NCI-H524 (cell line): Measurements from ENCODE around the gene CHST9.
"Not testable (repeated sequence)": the region's sequence is repeated elsewhere in the genome, so short reads cannot be mapped to it uniquely, and the experiment has no call there.

ENCODE experiments used
- DNase-seq, 2 experiments: peaks; one replicate each; lab custom pipeline; 2025; lab: John Stamatoyannopoulos, UW

Gene CHST9

GRCh38 chr18:27004056-27004829 is 180.9 kb downstream of the CHST9 start:
- peak; percentile 14 to 59 for DNase-seq

- DNase-seq, result no peak
Measured at GRCh38 chr18:26999797-27000196, 185.3 kb downstream of the CHST9 start.

- DNase-seq, result no peak
Measured at GRCh38 chr18:26993568-26993967, 191.5 kb downstream of the CHST9 start.

GRCh38 chr18:26992926-26993325 is 192.2 kb downstream of the CHST9 start:
- DNase-seq, result peak in 1 of 2 experiments; percentile 13

- DNase-seq, result no peak
Measured at GRCh38 chr18:26989842-26990241, 195.3 kb downstream of the CHST9 start.

- DNase-seq, result peak in 1 of 2 experiments; percentile 5
Measured at GRCh38 chr18:26981360-26982082, 203.6 kb downstream of the CHST9 start.

GRCh38 chr18:26978812-26979341 is 206.2 kb downstream of the CHST9 start:
- DNase-seq, result no peak

- DNase-seq, result no peak
Measured at GRCh38 chr18:26977781-26978180, 207.3 kb downstream of the CHST9 start.

- DNase-seq, result no peak
Measured at GRCh38 chr18:26976206-26976605, 208.9 kb downstream of the CHST9 start.

- DNase-seq, result not testable (repeated sequence)
Measured at GRCh38 chr18:26972549-26972948, 212.6 kb downstream of the CHST9 start.

- peak; percentile 1 to 70 for DNase-seq
Measured at GRCh38 chr18:26971409-26971808, 213.7 kb downstream of the CHST9 start.

GRCh38 chr18:26970637-26971036 is 214.5 kb downstream of the CHST9 start:
- no peak for DNase-seq

- no peak for DNase-seq
Measured at GRCh38 chr18:26965206-26965605, 219.9 kb downstream of the CHST9 start.

GRCh38 chr18:26963292-26963691 is 221.8 kb downstream of the CHST9 start:
- peak in 1 of 2 experiments; percentile 18 for DNase-seq

GRCh38 chr18:26961839-26962238 is 223.3 kb downstream of the CHST9 start:
- DNase-seq, result no peak

GRCh38 chr18:26960911-26961310 is 224.2 kb downstream of the CHST9 start:
- DNase-seq, result no peak

GRCh38 chr18:26956863-26957262 is 228.2 kb downstream of the CHST9 start:
- no peak for DNase-seq

- DNase-seq, result no peak
Measured at GRCh38 chr18:26948703-26949102, 236.4 kb downstream of the CHST9 start.

- DNase-seq, result no peak
Measured at GRCh38 chr18:26943906-26944305, 241.2 kb downstream of the CHST9 start.

GRCh38 chr18:26941584-26941983 is 243.5 kb downstream of the CHST9 start:
- no peak for DNase-seq

GRCh38 chr18:26940744-26941398 is 244.2 kb downstream of the CHST9 start:
- DNase-seq, result no peak

GRCh38 chr18:26931659-26932058 is 253.4 kb downstream of the CHST9 start:
- DNase-seq, result peak; percentile 59 to 82

GRCh38 chr18:26930630-26931029 is 254.5 kb downstream of the CHST9 start:
- DNase-seq, result no peak
